GM23248 (cell line): ENCODE measurements around the gene MYH9.

Experiments used
- EZH2 ChIP-seq: fragments of 200-600 bp; sonication (generic); IDR thresholded peaks from 2 replicates; pipeline ENCODE4 v1.6.1; 2018; ENCODE audit warnings: antibody characterized with exemption, mild to moderate bottlenecking; ENCODE audit not compliant: insufficient read depth, poor library complexity, severe bottlenecking
- EZH2phosphoT487 ChIP-seq: fragments of 200-600 bp; sonication (generic); IDR thresholded peaks from 2 replicates; pipeline ENCODE4 v1.6.1; 2018; ENCODE audit warnings: antibody characterized with exemption, moderate library complexity, mild to moderate bottlenecking, low read depth; ENCODE audit not compliant: insufficient read depth

DNA sequence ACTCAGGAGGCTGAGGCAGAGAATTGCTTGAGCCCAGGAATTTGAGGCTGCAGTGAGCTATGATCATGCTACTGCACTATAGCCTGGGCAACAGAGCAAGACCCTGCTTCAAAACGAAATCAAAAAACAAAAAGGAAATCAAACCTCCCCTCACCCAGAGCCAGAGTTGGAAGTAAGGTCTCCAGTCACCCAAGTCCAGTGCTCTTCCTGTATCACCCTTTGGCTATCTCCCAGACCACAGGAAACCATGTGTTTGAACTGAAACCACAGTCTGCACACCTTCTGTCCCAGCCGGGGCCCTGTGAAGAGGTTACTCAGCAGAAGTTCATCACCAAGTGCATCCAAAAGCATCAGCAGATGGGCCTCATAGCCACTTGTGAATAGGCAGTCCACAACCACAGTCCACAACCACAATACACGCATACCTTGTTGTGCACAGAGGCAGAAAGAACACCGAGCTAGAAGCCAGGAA, 4.6 kb downstream of the MYH9 start:
- TF ChIP-seq EZH2 (no peak), EZH2phosphoT487 (no peak)
